ENCODE results near the gene CPLANE2.

The CPLANE2 gene

DNA sequence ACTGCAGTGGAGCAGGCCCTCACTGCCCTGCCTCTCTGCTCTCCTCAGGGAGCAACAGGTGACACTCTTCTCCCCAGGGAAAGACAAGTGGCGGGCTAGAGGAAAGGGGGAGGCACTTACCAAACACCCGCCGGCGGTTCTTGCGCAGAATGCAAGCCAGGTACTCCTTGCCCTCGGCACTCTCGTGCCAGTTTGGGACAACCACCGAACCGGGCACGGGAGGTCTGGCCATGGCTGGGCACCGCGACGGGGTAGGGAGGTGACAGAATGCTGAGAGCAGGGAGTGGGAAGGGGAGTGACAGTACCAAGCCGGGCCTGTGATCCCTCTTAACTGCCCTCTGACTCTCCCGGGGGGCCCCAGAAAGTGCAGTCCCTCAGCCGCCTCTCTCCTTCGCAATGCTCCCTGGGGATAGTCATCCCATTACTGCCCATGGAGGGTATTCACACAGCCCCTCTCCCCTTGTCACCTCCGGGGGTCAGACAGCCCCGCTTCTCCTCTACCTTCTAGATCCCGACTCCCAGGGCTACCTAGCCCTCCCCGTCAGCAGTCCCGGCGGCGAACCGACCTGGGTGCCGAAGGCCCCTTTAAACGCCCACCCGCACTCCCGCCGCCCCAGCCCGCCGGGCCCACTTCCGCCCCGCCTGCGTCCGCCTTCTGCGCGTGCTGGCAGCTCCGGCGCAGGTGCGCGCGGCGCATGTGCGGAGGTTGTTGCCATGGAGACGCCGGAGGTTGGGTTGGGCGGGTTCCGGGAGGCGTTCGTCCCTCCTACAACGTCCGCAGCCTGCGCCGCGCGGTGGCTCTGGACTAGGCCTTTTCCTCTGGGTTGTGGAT is at the start of gene CPLANE2 (continued):
- TF ChIP-seq ZXDB (tag by site-specific recombination; IDR thresholded peaks at IDR 0.05) (peak; percentile 48; the same call in 1 of the 2 replicates), GLIS1 (tag by site-specific recombination; IDR thresholded peaks at IDR 0.05) (peak; percentile 57), KLF1 (tag by site-specific recombination; IDR thresholded peaks at IDR 0.05) (peak; percentile 69), GLIS2 (tag by site-specific recombination; IDR thresholded peaks at IDR 0.05) (peak; percentile 88), ZBTB17 (tag by site-specific recombination; IDR thresholded peaks at IDR 0.05) (peak; percentile 26; the same call in 1 of the 2 replicates), ZNF571 (tag by site-specific recombination; IDR thresholded peaks at IDR 0.05) (no peak), ZNF366 (tag by site-specific recombination; conservative IDR thresholded peaks at IDR 0.05) (peak; percentile 24; the same call in 1 of the 2 replicates), PRDM1 (tag by site-specific recombination; IDR thresholded peaks at IDR 0.05) (peak; percentile 19; the same call in 1 of the 2 replicates), KLF8 (tag by site-specific recombination; IDR thresholded peaks at IDR 0.05) (peak; percentile 85), ZNF423 (tag by site-specific recombination; IDR thresholded peaks at IDR 0.05) (peak; percentile 36; the same call in 1 of the 2 replicates), ZNF664 (tag by site-specific recombination; IDR thresholded peaks at IDR 0.05) (no peak), ZBTB20 (tag by site-specific recombination; IDR thresholded peaks at IDR 0.05) (peak; percentile 66; the same call in 1 of the 2 replicates), ZEB2 (tag by site-specific recombination; IDR thresholded peaks at IDR 0.05) (0 out of 2 replicates have a peak, but pooled peaks have one; percentile 38), ZFP69B (tag by site-specific recombination; IDR thresholded peaks at IDR 0.05) (peak; percentile 96), ZNF777 (tag by site-specific recombination; IDR thresholded peaks at IDR 0.05; ENCODE audit: borderline replicate concordance) (no peak), KLF9 (tag by site-specific recombination; IDR thresholded peaks at IDR 0.05; ENCODE audit: low read depth) (peak; percentile 87; the same call in 1 of the 2 replicates), SP3 (tag by site-specific recombination; IDR thresholded peaks at IDR 0.05) (peak; percentile 65), ZNF76 (tag by site-specific recombination; IDR thresholded peaks at IDR 0.05; ENCODE audit: borderline replicate concordance, low read depth) (peak; percentile 65), ZNF2 (tag by site-specific recombination; IDR thresholded peaks at IDR 0.05) (peak; percentile 25; the same call in 1 of the 2 replicates), ZNF133 (tag by site-specific recombination; IDR thresholded peaks at IDR 0.05) (no peak), SP7 (tag by site-specific recombination; IDR thresholded peaks at IDR 0.05) (peak; percentile 38; the same call in 1 of the 2 replicates), ZNF548 (tag by site-specific recombination; IDR thresholded peaks at IDR 0.05) (no peak), ZNF138 (tag by site-specific recombination; IDR thresholded peaks at IDR 0.05; ENCODE audit: borderline replicate concordance) (no peak), ZIC2 (tag by site-specific recombination; IDR thresholded peaks at IDR 0.05) (peak; percentile 45; the same call in 1 of the 2 replicates), KLF16 (tag by site-specific recombination; IDR thresholded peaks at IDR 0.05) (peak; percentile 67), EGR2 (tag by site-specific recombination; IDR thresholded peaks at IDR 0.05; ENCODE audit: low read depth) (peak; percentile 88)
- TF ChIP-seq, protein P1, sequence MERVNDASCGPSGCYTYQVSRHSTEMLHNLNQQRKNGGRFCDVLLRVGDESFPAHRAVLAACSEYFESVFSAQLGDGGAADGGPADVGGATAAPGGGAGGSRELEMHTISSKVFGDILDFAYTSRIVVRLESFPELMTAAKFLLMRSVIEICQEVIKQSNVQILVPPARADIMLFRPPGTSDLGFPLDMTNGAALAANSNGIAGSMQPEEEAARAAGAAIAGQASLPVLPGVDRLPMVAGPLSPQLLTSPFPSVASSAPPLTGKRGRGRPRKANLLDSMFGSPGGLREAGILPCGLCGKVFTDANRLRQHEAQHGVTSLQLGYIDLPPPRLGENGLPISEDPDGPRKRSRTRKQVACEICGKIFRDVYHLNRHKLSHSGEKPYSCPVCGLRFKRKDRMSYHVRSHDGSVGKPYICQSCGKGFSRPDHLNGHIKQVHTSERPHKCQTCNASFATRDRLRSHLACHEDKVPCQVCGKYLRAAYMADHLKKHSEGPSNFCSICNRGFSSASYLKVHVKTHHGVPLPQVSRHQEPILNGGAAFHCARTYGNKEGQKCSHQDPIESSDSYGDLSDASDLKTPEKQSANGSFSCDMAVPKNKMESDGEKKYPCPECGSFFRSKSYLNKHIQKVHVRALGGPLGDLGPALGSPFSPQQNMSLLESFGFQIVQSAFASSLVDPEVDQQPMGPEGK (tag by site-specific recombination; IDR thresholded peaks at IDR 0.05), result peak; percentile 87
- TF ChIP-seq, protein P2, sequence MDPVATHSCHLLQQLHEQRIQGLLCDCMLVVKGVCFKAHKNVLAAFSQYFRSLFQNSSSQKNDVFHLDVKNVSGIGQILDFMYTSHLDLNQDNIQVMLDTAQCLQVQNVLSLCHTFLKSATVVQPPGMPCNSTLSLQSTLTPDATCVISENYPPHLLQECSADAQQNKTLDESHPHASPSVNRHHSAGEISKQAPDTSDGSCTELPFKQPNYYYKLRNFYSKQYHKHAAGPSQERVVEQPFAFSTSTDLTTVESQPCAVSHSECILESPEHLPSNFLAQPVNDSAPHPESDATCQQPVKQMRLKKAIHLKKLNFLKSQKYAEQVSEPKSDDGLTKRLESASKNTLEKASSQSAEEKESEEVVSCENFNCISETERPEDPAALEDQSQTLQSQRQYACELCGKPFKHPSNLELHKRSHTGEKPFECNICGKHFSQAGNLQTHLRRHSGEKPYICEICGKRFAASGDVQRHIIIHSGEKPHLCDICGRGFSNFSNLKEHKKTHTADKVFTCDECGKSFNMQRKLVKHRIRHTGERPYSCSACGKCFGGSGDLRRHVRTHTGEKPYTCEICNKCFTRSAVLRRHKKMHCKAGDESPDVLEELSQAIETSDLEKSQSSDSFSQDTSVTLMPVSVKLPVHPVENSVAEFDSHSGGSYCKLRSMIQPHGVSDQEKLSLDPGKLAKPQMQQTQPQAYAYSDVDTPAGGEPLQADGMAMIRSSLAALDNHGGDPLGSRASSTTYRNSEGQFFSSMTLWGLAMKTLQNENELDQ (tag by site-specific recombination; IDR thresholded peaks at IDR 0.05; ENCODE audit: low read depth), result no peak
- TF ChIP-seq, protein P3, sequence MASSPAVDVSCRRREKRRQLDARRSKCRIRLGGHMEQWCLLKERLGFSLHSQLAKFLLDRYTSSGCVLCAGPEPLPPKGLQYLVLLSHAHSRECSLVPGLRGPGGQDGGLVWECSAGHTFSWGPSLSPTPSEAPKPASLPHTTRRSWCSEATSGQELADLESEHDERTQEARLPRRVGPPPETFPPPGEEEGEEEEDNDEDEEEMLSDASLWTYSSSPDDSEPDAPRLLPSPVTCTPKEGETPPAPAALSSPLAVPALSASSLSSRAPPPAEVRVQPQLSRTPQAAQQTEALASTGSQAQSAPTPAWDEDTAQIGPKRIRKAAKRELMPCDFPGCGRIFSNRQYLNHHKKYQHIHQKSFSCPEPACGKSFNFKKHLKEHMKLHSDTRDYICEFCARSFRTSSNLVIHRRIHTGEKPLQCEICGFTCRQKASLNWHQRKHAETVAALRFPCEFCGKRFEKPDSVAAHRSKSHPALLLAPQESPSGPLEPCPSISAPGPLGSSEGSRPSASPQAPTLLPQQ (tag by site-specific recombination; IDR thresholded peaks at IDR 0.05), result peak; percentile 98
- TF ChIP-seq, protein P4, sequence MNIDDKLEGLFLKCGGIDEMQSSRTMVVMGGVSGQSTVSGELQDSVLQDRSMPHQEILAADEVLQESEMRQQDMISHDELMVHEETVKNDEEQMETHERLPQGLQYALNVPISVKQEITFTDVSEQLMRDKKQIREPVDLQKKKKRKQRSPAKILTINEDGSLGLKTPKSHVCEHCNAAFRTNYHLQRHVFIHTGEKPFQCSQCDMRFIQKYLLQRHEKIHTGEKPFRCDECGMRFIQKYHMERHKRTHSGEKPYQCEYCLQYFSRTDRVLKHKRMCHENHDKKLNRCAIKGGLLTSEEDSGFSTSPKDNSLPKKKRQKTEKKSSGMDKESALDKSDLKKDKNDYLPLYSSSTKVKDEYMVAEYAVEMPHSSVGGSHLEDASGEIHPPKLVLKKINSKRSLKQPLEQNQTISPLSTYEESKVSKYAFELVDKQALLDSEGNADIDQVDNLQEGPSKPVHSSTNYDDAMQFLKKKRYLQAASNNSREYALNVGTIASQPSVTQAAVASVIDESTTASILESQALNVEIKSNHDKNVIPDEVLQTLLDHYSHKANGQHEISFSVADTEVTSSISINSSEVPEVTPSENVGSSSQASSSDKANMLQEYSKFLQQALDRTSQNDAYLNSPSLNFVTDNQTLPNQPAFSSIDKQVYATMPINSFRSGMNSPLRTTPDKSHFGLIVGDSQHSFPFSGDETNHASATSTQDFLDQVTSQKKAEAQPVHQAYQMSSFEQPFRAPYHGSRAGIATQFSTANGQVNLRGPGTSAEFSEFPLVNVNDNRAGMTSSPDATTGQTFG (tag by site-specific recombination; IDR thresholded peaks at IDR 0.05; ENCODE audit: borderline replicate concordance), result no peak
- TF ChIP-seq, protein P5, sequence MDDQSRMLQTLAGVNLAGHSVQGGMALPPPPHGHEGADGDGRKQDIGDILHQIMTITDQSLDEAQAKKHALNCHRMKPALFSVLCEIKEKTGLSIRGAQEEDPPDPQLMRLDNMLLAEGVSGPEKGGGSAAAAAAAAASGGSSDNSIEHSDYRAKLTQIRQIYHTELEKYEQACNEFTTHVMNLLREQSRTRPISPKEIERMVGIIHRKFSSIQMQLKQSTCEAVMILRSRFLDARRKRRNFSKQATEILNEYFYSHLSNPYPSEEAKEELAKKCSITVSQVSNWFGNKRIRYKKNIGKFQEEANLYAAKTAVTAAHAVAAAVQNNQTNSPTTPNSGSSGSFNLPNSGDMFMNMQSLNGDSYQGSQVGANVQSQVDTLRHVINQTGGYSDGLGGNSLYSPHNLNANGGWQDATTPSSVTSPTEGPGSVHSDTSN (CRISPR knock-in tag; IDR thresholded peaks at IDR 0.05), result peak; percentile 50; the same call in 1 of the 2 replicates
